HCT116 (cell line): ENCODE measurements around the gene BCL2L11. TPM values are rescaled to one million over a fixed set of nuclear protein-coding genes. Genes with fewer than 3 reads are reported as not detected.

Experiments
- ATAC-seq: fragments of 200-7000 bp; cut with Tn5 transposase; 2 replicates; pipeline ENCODE4 v1.9.1; 2020; ENCODE audit warnings: mild to moderate bottlenecking, moderate library complexity
- BruUV-seq: library from RNA; stranded (reverse); fragments of 400-500 nt; replicated peaks from 2 replicates; lab custom pipeline; 2021; lab: Mats Ljungman, UMichigan
- CTCF ChIA-PET: fragments of 300-600 bp; sonication (Branson Sonifier 250); formaldehyde crosslinking; loops from one replicate; lab custom pipeline; 2021; ENCODE audit warnings: antibody characterized with exemption; lab: Charles Lee
- POLR2A ChIA-PET: fragments of 300-600, 350-600 bp; sonication (Branson Sonifier 250); formaldehyde crosslinking; loops from one replicate; lab custom pipeline; 2021; ENCODE audit warnings: antibody characterized with exemption; lab: Charles Lee
- RAD21 ChIA-PET, 2 experiments: fragments of 300-600 bp; sonication (Branson Sonifier 250); formaldehyde crosslinking; loops; one replicate each; lab custom pipeline; 2023; ENCODE audit warnings: low total read pairs in 2 of 2; ENCODE audit not compliant: uncharacterized antibody in 2 of 2, unreplicated experiment in 2 of 2, low non-redundant PET in 1 of 2; lab: Charles Lee
- DNase-seq: peaks from one replicate; pipeline ENCODE4 v3.0.0-alpha.2; 2010; ENCODE audit warnings: low read depth, low spot score
- H2AFZ ChIP-seq: fragments of 200-600 bp; shearing (Covaris generic), sonication (generic); 2 replicates; pipeline ENCODE4 v1.6.1; 2017; ENCODE audit warnings: low read depth, mixed run types, mixed read lengths, antibody characterized with exemption, low read length; ENCODE audit not compliant: poor library complexity, severe bottlenecking
- H3K27ac ChIP-seq: 2 replicates; pipeline ENCODE4 v1.5.1; 2012; ENCODE audit warnings: low read depth, low read length
- H3K27me3 ChIP-seq: fragments of 200-600 bp; sonication (generic); 2 replicates; pipeline ENCODE4 v1.6.1; 2016; ENCODE audit warnings: mixed run types, low read length, mixed read lengths; ENCODE audit not compliant: insufficient read depth
- H3K36me3 ChIP-seq, 2 experiments: fragments of 200-500 bp in 1 of 2; fragments of 200-600 bp in 1 of 2; sonication (Bioruptor generic) in 1 of 2; sonication (generic) in 1 of 2; 2 replicates each; pipeline versions ENCODE4 v1.5.1 to v1.6.1; 2014 to 2016; ENCODE audit warnings: low read length in 2 of 2, inconsistent platforms in 1 of 2, mixed read lengths in 1 of 2, mixed run types in 1 of 2; ENCODE audit not compliant: insufficient read depth in 2 of 2, control insufficient read depth in 1 of 2
- H3K4me1 ChIP-seq, 2 experiments: fragments of 200-600 bp in 1 of 2; sonication (generic) in 1 of 2; 2 replicates each; pipeline versions ENCODE4 v1.5.1 to v1.6.1; 2012 to 2017; ENCODE audit warnings: low read length in 2 of 2, inconsistent platforms in 1 of 2, mild to moderate bottlenecking in 1 of 2, mixed read lengths in 1 of 2, mixed run types in 1 of 2, moderate library complexity in 1 of 2; ENCODE audit not compliant: insufficient read depth in 2 of 2, control insufficient read depth in 1 of 2
- H3K4me2 ChIP-seq: fragments of 200-600 bp; sonication (generic); 2 replicates; pipeline ENCODE4 v1.6.1; 2017; ENCODE audit warnings: mixed run types, low read length, mixed read lengths
- H3K4me3 ChIP-seq, 2 experiments: fragments of 200-600 bp in 1 of 2; sonication (generic) in 1 of 2; replicated peaks in 1 of 2; 2 replicates each; pipeline ENCODE4 v1.5.1; 2011 to 2016; ENCODE audit warnings: low read length in 2 of 2, control low read depth in 1 of 2, low read depth in 1 of 2, mild to moderate bottlenecking in 1 of 2, mixed read lengths in 1 of 2, mixed run types in 1 of 2
- H3K79me2 ChIP-seq: fragments of 200-600 bp; sonication (generic); 2 replicates; pipeline ENCODE4 v1.6.1; 2017; ENCODE audit warnings: mild to moderate bottlenecking, mixed run types, low read length, moderate library complexity, mixed read lengths; ENCODE audit not compliant: insufficient read depth
- H3K9ac ChIP-seq: fragments of 200-600 bp; sonication (generic); 2 replicates; pipeline ENCODE4 v1.6.1; 2016; ENCODE audit warnings: low read length, mixed read lengths
- H3K9me2 ChIP-seq: fragments of 200-600 bp; sonication (generic), shearing (Covaris generic); 2 replicates; pipeline ENCODE4 v1.6.1; 2017; ENCODE audit warnings: mixed run types, mild to moderate bottlenecking, moderate library complexity; ENCODE audit not compliant: insufficient read depth
- H3K9me3 ChIP-seq, 2 experiments: fragments of 200-500 bp in 1 of 2; fragments of 200-600 bp in 1 of 2; sonication (Bioruptor generic) in 1 of 2; sonication (generic) in 1 of 2; 2 replicates each; pipeline ENCODE4 v1.6.1; 2014 to 2017; ENCODE audit warnings: low read length in 2 of 2, mixed read lengths in 2 of 2, inconsistent platforms in 1 of 2, low read depth in 1 of 2, mild to moderate bottlenecking in 1 of 2, mixed run types in 1 of 2, moderate library complexity in 1 of 2; ENCODE audit not compliant: control insufficient read depth in 1 of 2, insufficient read depth in 1 of 2
- H4K20me1 ChIP-seq: fragments of 200-600 bp; sonication (generic), shearing (Covaris generic); 2 replicates; pipeline ENCODE4 v1.6.1; 2017; ENCODE audit warnings: mixed run types, mild to moderate bottlenecking, moderate library complexity; ENCODE audit not compliant: insufficient read depth
- ATF3 ChIP-seq: IDR thresholded peaks from 2 replicates; pipeline ENCODE4 v1.6.1; 2012
- CBX3 ChIP-seq: IDR thresholded peaks from 2 replicates; pipeline ENCODE4 v1.6.1; 2012; ENCODE audit warnings: low read depth
- CTCF ChIP-seq, 3 experiments: fragments of 200-600 bp in 1 of 3; sonication (generic) in 1 of 3; IDR thresholded peaks in 2 of 3; conservative IDR thresholded peaks in 1 of 3; 2 replicates each; pipeline ENCODE4 v1.5.1; 2012 to 2017; ENCODE audit warnings: low read depth in 2 of 3, low read length in 2 of 3, antibody characterized with exemption in 1 of 3, borderline replicate concordance in 1 of 3, control low read depth in 1 of 3, mild to moderate bottlenecking in 1 of 3, mixed read lengths in 1 of 3, mixed run types in 1 of 3, moderate library complexity in 1 of 3; ENCODE audit not compliant: insufficient read depth in 1 of 3
- EGR1 ChIP-seq: IDR thresholded peaks from 2 replicates; pipeline ENCODE4 v1.6.1; 2012; ENCODE audit warnings: low read depth
- ELF1 ChIP-seq: IDR thresholded peaks from 2 replicates; pipeline ENCODE4 v1.6.1; 2012; ENCODE audit warnings: low read depth, borderline replicate concordance
- EZH2 ChIP-seq: fragments of 200-600 bp; sonication (generic); IDR thresholded peaks from 2 replicates; pipeline ENCODE4 v1.6.1; 2017; ENCODE audit warnings: antibody characterized with exemption, mixed run types
- EZH2phosphoT487 ChIP-seq: fragments of 200-600 bp; IDR thresholded peaks from 2 replicates; pipeline ENCODE4 v1.6.1; 2018; ENCODE audit warnings: antibody characterized with exemption, borderline replicate concordance
- JUND ChIP-seq: IDR thresholded peaks from 2 replicates; pipeline ENCODE4 v1.6.1; 2012
- MAX ChIP-seq: IDR thresholded peaks from 2 replicates; pipeline ENCODE4 v1.6.1; 2012
- POLR2AphosphoS5 ChIP-seq: IDR thresholded peaks from 2 replicates; pipeline ENCODE4 v1.6.1; 2011; ENCODE audit warnings: mild to moderate bottlenecking, low read depth, low read length, moderate library complexity
- REST ChIP-seq: IDR thresholded peaks from 2 replicates; pipeline ENCODE4 v1.6.1; 2012; ENCODE audit warnings: low read depth
- SP1 ChIP-seq: IDR thresholded peaks from 2 replicates; pipeline ENCODE4 v1.6.1; 2012; ENCODE audit warnings: low read depth
- TCF7L2 ChIP-seq: IDR thresholded peaks from 2 replicates; pipeline ENCODE4 v1.7.0; 2011; ENCODE audit warnings: borderline replicate concordance, inconsistent platforms; ENCODE audit not compliant: insufficient read depth, insufficient read length; ENCODE audit errors: extremely low read depth
- YY1 ChIP-seq: IDR thresholded peaks from 2 replicates; pipeline ENCODE4 v1.6.1; 2011; ENCODE audit warnings: low read length, low read depth, moderate library complexity, mild to moderate bottlenecking; ENCODE audit not compliant: insufficient replicate concordance; ENCODE audit errors: extremely low read depth
- ZBTB33 ChIP-seq: IDR thresholded peaks from 2 replicates; pipeline ENCODE4 v1.6.1; 2011; ENCODE audit warnings: mild to moderate bottlenecking, low read length, moderate library complexity; ENCODE audit not compliant: insufficient replicate concordance; ENCODE audit errors: extremely low read depth
- ZFX ChIP-seq: fragments of 450-650 bp; IDR thresholded peaks from 2 replicates; pipeline ENCODE4 v1.6.1; 2017
- intact Hi-C: fragments of 100-400 bp; cut with micrococcal nuclease; formaldehyde crosslinking; loops from 2 replicates; pipeline ENCODE4 v1.10.0; 2022
- total RNA-seq: library from RNA; stranded (reverse); gene quantifications from one replicate; pipeline ENCODE4 v1.2.1, GENCODE V29; 2021; ENCODE audit not compliant: unreplicated experiment

BCL2L11 gene
- total RNA-seq, 1 experiment from 2014 or later = 17.8 TPM

GRCh38 chr2:111172666-111173065 is 52.0 kb downstream of the BCL2L11 start:
- Histone ChIP-seq H3K9me2 (no peaks in the 10 kb centered on the region), H3K9me3 (no peaks in the 10 kb centered on the region), H4K20me1 (no peaks in the 10 kb centered on the region), H3K79me2 (no peaks in the 10 kb centered on the region), H3K4me1 (peaks cover 25 to 36% of the 10 kb centered on the region in 2 experiments)
- POLR2A ChIA-PET = no interaction called here
- TF ChIP-seq EGR1 (no peak), ELF1 (no peak), EZH2 (no peak), JUND (no peak), ZBTB33 (no peak), REST (no peak), YY1 (no peak), EZH2phosphoT487 (no peak), MAX (no peak), POLR2AphosphoS5 (no peak), ZFX (no peak), TCF7L2 (no peak), ATF3 (no peak), SP1 (no peak), CBX3 (no peak), CTCF (IDR thresholded peaks at IDR 0.05 in 2 of 3, conservative IDR thresholded peaks at IDR 0.05 in 1 of 3; ENCODE audit: borderline replicate concordance in 1 of 3, insufficient read depth in 1 of 3, low read depth in 2 of 3, low read length in 2 of 3) (no peak)
- TF ChIP-seq, all 23 proteins: peak for 0
- no peak overlapping the region for H3K9ac ChIP-seq
- H3K27ac ChIP-seq = no peak overlapping the region
- ChIA-PET CTCF (no interaction called here), RAD21 (no interaction called here)
- H3K4me2 ChIP-seq = no peak overlapping the region
- no peak overlapping the region for H3K4me3 ChIP-seq
- intact Hi-C loops = no loop called here
- H3K36me3 ChIP-seq = no peaks in the 10 kb centered on the region
- no peak overlapping the region for H2AFZ ChIP-seq
- no TSS peak for BruUV-seq
- DNase-seq (no peak), ATAC-seq (no peak)
- no peaks in the 10 kb centered on the region for H3K27me3 ChIP-seq
